Right ventricle myocardium superior (tissue), 1 donor: ENCODE results near the gene CISD1. TPM values are rescaled to one million over a fixed set of nuclear protein-coding genes. Genes with fewer than 3 reads are reported as not detected.

Source experiments
- ATAC-seq: fragments of 200-7000 bp; cut with Tn5 transposase; one replicate; pipeline ENCODE4 v1.9.1; 2020; ENCODE audit warnings: mild to moderate bottlenecking; ENCODE audit not compliant: poor library complexity
- DNase-seq: peaks from one replicate; pipeline ENCODE4 v3.0.0-alpha.2; 2020
- intact Hi-C: fragments of 100-400 bp; cut with DNase I; formaldehyde crosslinking; loops from one replicate; pipeline ENCODE4 v1.11.2; 2022
- total RNA-seq: library from RNA; stranded (reverse); fragmentation: NEBNext Ultra II Directional; extraction: Animal tissue kit (Norgen Biotek cat#: 25700); gene quantifications from one replicate; pipeline ENCODE4 v1.2.1, GENCODE V29; 2021
- donor health status: DM: no; HTN: yes; CAD: no; lungs with severe emphysema.

CISD1 gene
- total RNA-seq, 1 donor from 2014 or later: 182 TPM

DNA sequence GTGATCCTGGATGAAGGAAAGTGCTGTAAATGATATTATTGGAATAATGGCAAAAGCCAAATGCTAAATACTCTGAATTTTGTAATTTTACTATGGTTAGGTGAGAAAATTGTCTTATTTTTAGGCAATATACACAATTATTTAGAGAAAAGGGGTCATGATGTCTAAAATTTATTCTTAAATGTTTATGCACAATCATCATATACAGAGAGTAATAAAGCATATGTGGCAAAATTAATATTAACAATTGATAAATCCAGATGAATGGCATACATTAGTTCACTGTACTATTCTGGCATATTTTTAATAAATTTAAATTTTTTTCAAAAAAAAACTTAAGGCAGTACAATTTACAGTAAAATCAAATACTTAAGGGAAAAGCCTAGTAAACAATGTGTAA lies 8.6 kb upstream of the CISD1 start:
- intact Hi-C loops: no loop called here
- DNase-seq (no peak), ATAC-seq (no peak)

DNA sequence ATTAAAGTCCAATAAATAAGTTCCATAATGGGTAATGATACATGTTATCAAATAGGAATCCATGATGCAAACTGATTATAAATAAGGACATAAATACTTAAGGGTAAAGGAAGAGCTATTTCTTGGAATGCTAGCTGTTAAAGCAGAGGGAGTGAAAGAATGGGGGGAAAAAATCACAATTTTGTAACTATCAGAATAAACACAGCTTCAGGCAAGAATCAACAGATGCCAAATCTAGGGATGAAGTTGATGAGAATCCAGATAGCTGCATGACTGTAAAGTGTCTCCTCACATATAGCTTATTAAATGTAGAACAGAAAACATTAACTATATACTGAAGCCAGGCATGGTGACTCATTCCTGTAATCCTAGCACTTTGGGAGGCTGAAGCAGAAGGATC lies 6.2 kb upstream of the CISD1 start:
- DNase-seq: no peak
- intact Hi-C loops: no loop called here
- no peak for ATAC-seq

DNA sequence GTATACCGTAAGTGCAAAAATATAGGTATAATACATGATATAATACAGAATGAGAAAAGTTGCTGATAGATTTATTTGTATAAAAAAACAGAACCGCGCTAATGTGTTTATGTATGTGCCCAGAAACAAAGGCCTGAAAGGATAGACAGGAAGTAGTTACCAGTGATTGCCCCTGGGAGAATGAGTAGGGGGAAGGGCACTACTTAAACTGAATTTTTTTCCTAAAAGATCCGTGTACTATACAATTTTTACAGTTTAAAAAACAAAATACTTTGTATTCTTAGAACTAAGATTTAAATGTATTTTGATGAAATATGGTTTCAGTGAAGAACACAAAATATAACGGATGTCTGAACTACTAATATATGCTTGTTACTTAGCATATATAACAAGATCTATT lies 4.2 kb upstream of the CISD1 start:
- ATAC-seq (no peak), DNase-seq (no peak)
- intact Hi-C loops: no loop called here

DNA sequence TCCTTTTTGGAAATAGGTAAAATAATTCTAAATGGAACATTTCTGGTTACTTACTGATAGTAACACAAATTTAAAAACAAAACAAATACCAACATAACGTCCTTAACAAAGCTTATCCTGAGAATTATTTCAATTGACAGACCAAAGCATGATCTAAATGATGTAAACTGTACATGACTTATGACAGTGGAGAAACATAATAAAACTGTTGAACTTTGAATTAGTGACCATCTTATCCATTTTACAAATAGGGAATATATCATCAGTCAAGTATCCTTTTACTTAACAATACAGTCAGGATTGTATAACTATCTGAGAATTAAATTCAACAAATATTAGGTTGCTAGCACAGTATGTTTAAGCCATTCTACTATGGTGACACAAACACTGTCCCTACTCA lies 3.7 kb upstream of the CISD1 start:
- DNase-seq (no peak), ATAC-seq (no peak)
- intact Hi-C loops: no loop called here

DNA sequence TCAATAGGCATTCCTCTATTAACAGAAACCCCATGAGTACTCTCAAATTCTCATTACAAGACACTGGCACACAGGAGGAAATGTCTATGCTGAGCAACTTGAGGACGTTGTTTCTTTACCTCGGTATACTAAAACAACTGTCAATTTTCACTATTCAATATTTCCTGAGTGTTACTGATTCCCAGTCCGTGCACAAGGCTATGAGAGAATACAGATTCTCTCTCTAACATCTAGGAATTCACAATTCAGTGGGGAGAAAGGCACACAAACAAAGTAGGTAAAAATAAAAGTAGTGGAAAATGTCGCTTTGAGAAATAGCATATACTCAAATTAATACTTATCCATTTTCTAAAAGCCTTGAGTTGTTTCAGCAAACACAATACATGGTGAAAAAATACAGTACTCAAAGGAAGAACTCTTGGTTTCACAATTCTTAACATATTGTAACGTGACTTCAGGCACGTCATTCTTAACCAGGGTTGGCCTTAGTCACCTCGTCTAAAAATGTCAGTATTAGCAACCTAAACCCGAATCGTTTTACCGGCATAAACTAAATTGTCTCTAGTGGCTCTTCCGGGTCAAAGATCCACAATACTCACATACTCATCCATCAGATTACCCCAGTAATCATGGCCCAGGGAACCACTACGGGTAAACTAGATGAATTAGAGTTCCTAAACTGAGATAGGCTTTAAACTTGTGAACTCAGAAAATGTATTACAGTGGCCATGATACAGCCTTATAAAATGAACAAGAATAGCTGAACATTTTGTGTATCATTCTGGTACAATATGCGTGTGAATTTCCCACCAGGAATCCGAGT lies 2.7 kb upstream of the CISD1 start:
- no peak for ATAC-seq
- intact Hi-C loops: no loop called here
- no peak for DNase-seq

DNA sequence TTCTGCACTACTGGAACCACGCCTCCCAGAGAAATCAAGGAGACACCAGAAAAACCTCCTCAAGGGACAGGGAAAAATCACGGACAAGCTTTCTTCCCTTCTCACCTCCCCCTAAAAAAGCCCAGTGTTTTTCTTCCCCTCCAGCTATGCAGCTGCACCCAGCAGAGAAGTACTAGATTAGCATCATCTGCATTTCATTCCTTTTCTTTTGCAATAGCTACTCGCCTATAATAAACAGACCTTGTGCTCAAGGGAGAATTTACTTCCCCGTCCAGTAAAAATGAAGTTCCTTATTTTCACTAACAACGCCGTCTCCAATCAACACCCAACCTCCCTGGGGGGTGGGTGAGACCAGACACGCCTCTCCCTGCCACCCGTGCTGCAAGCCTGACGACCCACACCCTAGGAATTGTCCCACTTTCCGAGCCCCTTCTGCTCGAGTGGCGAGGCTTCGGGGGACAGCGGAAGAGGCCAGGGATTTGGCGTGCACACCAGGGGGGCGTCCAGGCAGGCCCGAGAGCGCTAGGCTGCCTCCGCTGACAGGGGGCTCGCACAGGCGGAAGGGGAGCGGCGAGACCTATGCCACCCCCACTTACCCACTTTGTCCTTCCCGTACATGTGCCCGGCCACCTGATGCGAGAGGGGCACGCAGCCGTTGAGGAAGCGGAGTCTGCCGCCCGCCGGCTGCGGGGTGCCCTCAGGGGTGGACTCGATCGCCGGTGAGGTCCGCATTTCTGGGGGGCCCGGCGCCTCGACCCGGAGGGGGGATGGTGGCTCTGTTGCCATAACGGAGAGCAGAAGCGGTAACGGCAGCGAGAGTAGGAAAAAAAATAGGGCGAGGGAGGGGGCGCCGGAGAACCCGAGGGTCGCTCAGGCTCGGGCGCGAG lies 1.9 kb upstream of the CISD1 start:
- ATAC-seq (peak; percentile 9), DNase-seq (peak; percentile 70)
- intact Hi-C loops: no loop called here

DNA sequence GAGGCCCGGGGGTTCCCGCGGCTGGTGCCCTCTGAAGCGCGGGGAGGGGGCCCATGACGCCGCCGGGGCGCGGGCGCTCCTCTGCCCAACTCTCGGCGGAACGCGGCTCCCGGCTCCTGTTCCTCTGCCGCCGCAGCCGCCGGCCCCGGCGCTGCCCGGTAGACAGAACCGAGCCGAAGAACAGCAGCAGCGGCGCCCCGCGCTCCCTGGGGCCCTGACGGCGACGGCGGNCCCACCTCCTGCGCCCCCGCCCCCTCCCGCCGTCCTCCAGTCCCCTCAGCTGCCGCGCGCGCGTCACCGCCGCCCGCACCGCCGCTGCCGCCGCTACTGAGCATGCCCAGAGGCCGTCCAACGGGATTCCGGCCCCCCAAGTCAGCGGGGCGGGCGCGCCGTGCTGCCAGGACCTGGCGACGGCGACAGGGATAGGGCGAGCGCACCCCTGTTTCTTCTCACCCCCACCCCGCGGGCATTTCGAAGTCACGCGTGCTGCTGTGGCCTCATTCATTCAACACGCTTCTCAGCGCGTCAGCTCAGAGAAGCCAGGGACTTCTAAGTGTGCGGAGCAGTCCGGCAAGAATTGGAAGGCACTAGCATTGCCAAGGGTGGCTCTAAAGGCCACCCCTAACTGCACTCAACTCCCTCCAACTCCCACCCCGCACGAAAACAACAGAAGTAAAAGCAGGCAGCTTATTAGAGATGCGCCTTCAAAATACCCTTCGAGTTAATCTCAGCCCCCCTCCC lies 1.1 kb upstream of the CISD1 start, which contains the start of gene IPMK:
IPMK (minus strand) TSS at position 182 of the 741 bp plus-strand sequence. CDS start 283 bp downstream, outside the sequence.
- ATAC-seq: peak; percentile 89
- intact Hi-C loops: no loop called here
- DNase-seq: peak; percentile 97

DNA sequence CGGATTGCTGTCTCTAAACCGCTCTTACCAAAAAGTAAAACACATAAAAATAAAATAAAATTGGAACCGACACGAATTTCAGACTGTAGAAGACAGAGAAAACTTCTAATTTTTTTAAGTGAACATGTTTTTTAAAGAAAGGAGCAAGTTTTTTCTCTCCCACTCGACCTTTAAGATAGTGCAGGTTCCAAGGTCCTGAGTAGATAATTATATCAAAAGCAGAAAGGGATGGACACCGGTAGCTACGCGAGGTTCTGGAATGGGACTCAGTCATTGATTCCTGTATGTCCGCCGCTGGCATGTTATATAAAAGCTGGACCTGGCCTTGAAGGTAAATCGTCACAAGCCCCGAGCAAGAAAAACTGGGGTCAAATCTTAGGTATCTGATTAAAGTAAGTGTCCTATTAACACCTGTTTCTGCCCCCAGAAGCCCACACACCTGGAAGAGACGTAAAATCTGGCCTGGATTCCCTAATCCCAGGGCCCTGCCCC lies 462 bp upstream of the CISD1 start:
- DNase-seq: no peak
- intact Hi-C loops: no loop called here
- peak; percentile 1 for ATAC-seq

DNA sequence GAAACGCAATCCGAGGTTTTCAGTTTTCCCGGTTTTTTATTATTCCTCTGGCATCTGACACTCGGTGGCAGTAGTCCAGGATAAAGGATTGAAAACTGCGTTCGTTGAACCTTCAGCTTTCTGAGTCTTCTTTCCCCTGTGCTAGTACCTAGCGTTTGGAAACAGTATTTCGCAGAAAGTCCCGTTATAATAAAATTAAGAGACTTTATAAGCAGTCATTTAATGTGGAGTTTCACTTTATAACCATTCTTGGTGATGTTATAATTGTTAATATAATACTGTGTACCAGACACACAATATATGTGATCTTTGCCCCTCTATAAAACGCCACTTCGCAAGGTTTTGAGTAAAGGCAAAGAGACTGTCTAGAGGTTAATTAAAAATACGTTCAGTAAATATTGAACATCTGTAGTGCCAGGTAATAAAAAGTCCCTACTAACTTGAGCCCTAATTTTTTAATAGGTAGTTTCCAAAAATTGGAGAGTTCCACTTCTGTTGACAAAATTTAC lies 874 bp downstream of the CISD1 start:
- DNase-seq (no peak), ATAC-seq (no peak)
- intact Hi-C loops: no loop called here

DNA sequence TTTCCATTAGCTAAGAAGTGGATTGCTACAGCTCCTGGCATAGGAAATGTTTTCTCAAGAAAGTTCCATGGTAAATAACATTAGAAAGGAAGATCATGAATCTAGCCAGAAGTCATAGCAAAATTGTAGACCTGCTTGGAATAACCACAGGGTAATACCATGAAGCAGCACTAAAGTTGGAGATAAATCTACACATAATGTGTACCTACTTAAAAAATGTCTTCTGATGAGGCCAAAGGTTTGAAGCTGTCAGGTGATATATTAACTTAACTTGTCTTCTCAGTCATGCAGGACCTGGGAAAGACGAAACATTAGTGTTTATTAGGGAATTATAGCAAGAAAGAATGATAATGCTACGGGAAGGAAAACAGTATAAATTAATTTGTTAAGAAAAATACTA lies 6.3 kb downstream of the CISD1 start:
- no peak for DNase-seq
- no peak for ATAC-seq
- intact Hi-C loops: no loop called here

DNA sequence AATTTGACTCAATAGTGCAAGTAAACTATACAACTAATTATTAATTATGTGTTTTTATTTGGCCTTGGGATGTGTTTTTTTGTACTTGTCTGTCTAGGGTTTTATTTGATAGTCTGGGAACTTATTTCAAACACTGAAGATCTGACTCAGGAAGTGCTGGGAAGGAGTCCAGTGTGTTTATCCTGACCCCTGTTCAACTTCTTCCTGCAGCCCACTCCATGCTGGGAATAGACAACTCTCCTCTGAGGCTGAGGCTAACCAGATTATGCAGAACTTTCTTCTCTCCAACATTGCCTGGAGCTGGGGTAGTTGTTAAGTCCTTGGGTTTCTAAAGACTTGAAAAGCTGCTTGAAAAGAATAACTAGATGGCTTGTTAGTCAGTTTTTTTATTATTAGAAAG lies 6.9 kb downstream of the CISD1 start:
- DNase-seq: no peak

DNA sequence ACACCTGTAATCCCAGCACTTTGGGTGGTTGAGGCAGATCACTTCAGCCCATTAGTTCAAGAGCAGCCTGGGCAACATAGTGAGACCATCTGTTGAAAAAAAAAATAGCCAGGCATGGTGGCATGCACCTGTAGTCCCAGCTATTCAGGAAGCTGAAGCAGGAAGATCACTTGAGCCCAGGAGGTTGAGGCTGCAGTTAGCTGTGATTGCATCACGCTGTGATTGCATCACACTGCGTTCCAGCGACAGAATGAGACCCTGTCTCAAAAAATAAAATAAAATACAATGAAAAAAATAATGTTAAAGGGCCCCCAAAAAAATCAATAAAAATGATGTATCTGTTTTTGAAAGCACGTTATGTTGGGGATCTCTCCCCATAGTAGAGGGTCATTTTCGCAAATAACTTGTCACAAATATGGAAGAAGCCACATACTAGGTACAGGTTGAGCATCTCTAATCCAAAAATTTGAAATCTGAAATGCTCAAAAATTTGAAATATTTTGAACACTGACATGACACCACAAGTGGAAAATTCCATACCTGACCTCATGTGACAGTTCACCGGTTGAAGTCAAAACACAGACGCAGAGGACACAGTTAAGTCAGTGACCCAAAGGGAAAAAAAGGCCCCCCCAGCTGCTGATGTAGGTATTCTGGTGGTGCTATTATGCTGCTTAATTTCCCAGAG lies 9.5 kb downstream of the CISD1 start:
- intact Hi-C loops: no loop called here
- ATAC-seq (no peak), DNase-seq (peak; percentile 40)

More for the DNA sequence above, 6.9 kb downstream of the CISD1 start:
- ATAC-seq: peak; percentile 39
- intact Hi-C loops: no loop called here

DNA sequence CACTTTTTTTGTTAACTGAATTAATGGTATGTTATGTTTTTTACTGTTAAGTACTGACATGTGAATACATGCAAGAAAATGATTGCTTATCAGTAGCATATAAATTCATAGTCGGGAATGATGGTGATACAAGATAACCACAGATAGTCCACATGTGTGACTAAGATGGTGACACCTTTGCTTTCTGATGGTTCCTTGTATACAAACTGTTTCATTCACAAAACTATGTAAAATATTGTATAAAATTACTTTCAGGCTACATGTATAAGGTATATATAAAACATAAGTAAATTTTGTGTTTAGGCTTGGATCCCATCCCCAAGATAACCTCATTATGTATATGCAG lies 10.0 kb downstream of the CISD1 start:
- intact Hi-C loops: no loop called here
- ATAC-seq (no peak), DNase-seq (no peak)

DNA sequence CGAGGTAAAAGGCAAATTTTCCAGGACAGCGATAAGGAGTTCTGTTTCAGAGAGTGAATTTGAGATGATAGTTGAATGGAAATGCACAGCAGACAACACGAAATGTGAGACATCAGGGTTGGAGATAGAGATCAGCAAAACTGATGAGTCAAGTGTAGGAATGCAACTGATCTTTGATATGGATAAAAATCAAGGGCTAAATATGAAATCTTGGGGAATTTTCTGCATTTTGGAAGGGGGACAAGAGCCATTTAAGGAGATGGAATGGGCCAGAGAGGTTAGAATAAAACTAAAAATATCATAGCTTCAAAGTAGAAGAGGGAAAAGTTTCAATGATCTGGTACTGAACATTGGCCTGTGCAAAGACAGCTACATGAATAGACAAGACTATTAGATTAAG lies 11.5 kb downstream of the CISD1 start:
- no peak for DNase-seq
- ATAC-seq: no peak
- intact Hi-C loops: no loop called here

DNA sequence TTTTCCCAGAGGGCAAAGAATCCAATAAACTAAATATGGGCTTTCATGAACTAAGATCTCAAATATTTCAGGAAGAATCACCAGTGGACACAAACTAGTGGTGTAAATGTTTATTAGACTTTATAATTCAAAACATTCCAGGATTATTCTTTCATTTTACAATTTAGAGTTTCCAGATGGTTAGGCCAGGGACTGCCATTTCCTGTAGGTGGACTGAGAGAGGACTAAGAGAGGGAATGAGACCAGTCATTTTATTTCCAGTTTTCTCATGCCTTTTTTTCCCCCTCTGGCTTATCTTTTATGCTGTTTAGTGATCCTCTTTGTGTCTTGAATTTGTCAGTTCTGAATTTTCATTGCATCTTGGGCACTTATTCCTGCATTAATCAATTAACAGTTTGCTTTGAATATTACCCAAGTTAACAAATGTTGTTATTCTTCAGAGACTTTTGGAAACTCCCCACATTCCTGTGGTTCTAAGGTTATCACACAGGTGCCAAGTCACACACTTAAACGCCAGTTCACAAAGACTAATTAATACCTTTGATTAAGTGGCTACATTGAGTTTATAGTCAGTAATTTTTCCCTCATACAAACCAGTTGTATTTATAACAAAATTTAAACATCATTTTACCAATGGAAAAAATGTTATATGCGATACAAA lies 12.3 kb downstream of the CISD1 start:
- no peak for ATAC-seq
- DNase-seq: no peak
- intact Hi-C loops: no loop called here

DNA sequence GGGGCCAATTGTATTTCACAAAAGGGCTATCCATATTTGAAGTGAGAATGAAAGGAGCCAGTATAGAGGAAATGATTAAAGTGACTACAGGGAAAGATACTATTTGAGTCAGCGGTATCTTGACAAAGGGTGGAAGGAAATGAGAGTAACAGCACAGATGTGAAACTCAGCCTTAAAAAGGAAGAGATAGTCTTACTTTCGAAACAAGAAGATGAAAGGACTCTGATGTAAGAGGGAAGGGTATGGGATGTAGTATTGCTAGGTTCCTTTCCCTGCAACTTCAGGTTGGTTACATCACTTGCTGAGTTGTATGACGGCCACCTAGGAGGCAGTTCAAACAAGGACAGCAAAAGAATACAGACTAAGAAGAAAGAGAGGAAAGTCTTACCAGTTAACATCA lies 13.7 kb downstream of the CISD1 start:
- DNase-seq (no peak), ATAC-seq (peak; percentile 49)
- intact Hi-C loops: no loop called here

DNA sequence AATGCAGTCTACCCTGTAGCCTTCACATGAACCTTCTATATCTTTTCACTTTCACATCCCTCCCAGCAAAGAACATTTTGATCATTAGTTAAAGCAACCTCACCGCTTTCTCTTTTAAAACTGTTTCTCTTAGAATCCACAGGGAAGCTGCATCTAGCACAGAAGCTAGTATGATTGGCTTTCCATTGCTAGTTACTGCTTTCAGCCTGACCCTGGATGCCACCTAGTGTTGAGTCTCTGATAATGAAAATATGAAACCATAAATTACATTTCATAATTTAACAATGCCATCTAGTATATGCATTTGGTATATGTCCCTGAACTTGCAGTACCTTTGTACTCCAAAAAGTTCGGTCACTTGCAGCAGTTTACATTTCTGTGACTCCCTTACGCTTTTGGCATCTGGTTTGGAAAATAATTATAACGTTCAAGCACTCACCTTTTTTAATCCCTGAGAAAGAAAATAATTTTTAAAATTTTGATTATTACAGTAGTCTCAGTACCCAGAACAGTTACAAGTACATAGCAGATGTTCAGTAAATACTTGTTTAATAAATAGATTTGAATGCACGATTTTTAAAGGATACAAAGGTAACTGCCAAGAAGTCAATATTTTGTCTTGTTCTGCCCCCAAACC lies 22.7 kb downstream of the CISD1 start:
- intact Hi-C loops: loop anchor here (5.0 kb wide), 1 partner anchor 114 kb away; no protein-coding TSS in a partner anchor
- peak; percentile 70 for ATAC-seq

More for the DNA sequence above, 22.7 kb downstream of the CISD1 start:
- no peak for DNase-seq
